GOT3 (cell line): ENCODE measurements around the gene LAIR2.
"Not testable (repeated sequence)": the region's sequence is repeated elsewhere in the genome, so short reads cannot be mapped to it uniquely, and the experiment has no call there.

Experiments used
- DNase-seq: peaks from one replicate; lab custom pipeline; 2025; ENCODE audit warnings: mixed read lengths; lab: John Stamatoyannopoulos, UW

Gene LAIR2

GRCh38 chr19:54493967-54494585 lies 8.6 kb upstream of the LAIR2 start:
- no peak for DNase-seq

GRCh38 chr19:54495284-54495683 lies 7.3 kb upstream of the LAIR2 start:
- DNase-seq: not testable (repeated sequence)

- DNase-seq: not testable (repeated sequence)
Measured at GRCh38 chr19:54497747-54498450, 4.7 kb upstream of the LAIR2 start.

- not testable (repeated sequence) for DNase-seq
Measured at GRCh38 chr19:54498451-54498772, 4.2 kb upstream of the LAIR2 start.

GRCh38 chr19:54505542-54505941 lies 2.9 kb downstream of the LAIR2 start:
- DNase-seq: not testable (repeated sequence)

GRCh38 chr19:54506079-54506478 lies 3.4 kb downstream of the LAIR2 start:
- no peak for DNase-seq

- DNase-seq: not testable (repeated sequence)
Measured at GRCh38 chr19:54507038-54507717, 4.5 kb downstream of the LAIR2 start.

DNA sequence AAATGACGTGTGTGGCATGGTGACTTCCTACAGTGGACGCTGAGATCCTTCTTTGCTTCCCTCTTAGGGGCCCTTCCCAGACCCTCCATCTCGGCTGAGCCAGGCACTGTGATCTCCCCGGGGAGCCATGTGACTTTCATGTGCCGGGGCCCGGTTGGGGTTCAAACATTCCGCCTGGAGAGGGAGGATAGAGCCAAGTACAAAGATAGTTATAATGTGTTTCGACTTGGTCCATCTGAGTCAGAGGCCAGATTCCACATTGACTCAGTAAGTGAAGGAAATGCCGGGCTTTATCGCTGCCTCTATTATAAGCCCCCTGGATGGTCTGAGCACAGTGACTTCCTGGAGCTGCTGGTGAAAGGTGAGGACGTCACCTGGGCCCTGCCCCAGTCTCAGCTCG lies 5.2 kb downstream of the LAIR2 start:
- DNase-seq: no peak

DNA sequence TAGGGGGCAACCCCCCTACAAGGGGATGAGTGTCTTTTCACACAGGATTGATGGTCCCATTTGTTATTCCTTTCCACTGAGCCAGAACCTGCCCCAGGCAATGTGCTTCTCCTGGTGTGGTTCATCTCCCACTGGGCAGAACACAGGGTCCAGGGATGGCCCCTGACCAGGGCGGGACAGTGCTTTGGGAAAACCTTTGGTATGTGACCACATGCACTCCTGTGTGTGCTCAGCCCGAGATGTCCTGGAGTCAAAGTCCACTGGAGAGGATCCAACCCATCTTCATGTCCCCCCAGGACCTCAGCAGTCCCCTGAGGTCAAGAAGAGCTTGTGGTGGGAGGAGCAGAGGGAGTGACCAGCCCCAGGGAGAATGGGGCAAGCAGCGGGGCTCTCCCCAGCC lies 5.9 kb downstream of the LAIR2 start:
- not testable (repeated sequence) for DNase-seq

GRCh38 chr19:54509200-54509940 lies 6.7 kb downstream of the LAIR2 start:
- DNase-seq: not testable (repeated sequence)

DNA sequence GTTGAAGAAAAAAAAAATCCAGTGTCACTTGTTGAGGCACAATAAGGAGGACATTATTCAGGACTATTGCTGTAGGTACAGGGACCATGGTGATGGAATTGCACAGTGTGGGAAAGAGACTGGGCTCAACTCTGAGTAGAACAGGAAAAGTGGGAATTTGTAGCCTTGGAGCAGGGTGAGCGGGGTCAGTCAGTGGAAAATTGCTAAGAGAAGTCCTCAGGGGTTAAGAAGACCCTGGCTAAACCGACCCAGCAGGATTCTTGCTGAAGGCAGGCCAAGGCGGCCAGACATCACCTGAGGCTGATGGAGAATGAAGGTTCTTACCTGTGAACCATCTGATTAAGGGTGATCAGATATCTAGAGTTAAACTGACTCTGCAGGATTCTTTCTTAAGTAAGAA lies 12.5 kb downstream of the LAIR2 start:
- DNase-seq: no peak

- DNase-seq: no peak
Measured at GRCh38 chr19:54517483-54517882, 14.9 kb downstream of the LAIR2 start.

- no peak for DNase-seq
Measured at GRCh38 chr19:54518844-54519243, 16.2 kb downstream of the LAIR2 start.

DNA sequence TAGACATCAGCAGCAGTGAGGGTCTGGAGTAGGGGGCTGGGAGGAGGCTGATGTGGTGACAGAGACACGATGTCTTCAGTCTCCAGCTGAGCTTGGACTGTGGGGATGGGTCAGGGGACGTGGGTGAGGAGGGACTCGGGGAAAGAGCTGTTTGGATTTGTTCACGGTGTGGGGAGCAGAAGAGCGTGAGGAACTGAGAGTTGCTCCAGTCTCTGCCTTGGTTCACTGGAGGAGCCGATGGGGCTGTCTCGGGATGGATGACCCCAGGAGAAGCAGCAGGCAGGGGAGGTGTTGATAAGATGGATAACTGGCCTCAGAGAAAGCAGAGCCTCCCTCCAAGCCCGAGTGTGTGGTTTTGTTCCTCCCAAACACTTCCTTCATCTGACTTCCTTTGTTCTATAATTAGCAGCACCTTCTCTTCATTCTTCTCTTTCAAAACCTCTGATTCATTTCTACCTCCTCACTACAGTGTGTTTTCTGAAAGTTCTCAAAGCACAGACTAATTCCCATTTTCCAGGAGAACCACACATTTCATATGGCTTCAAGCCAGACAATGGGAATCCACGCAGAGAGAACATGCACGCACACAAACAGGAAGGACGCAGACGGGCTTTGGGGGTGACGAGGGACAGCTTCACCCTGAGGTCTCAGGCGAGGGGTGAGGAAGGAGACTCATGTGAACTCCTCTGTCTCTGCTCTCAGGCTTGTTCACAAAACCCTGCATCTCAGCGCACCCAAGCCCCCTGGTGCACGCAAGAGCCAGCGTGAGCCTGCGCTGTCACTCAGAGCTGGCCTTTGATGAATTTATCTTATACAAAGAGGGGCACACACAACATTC lies 18.6 kb downstream of the LAIR2 start:
- DNase-seq: no peak

- DNase-seq: no peak
Measured at GRCh38 chr19:54521860-54522513, 19.4 kb downstream of the LAIR2 start.

- no peak for DNase-seq
Measured at GRCh38 chr19:54523403-54523802, 20.8 kb downstream of the LAIR2 start.

- DNase-seq: no peak
Measured at GRCh38 chr19:54525636-54526035, 23.0 kb downstream of the LAIR2 start.

DNA sequence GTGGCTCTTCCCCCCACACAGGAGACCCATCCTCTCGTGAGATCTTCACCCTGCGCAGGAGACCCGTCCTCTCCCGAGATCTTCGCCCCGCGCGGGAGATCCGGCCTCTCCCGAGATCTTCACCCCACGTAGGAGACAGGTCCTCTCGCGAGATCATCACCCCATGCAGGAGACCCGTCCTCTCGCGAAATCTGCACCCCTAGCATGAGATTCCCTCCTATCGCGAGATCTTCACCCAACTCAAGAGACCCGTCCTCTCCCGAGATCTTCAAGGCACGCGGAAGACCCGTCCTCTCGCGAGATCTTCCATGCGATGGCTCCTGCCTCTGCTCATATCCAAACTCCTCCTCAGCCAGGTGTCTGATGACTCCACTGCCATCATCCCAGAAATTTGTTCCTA lies 24.3 kb downstream of the LAIR2 start:
- DNase-seq: no peak

- no peak for DNase-seq
Measured at GRCh38 chr19:54530866-54531265, 28.2 kb downstream of the LAIR2 start.

- DNase-seq: no peak
Measured at GRCh38 chr19:54532528-54532927, 29.9 kb downstream of the LAIR2 start.

GRCh38 chr19:54533476-54533875 lies 30.8 kb downstream of the LAIR2 start:
- DNase-seq: no peak
